CD4-positive, alpha-beta T cell (primary cell): ENCODE measurements around the gene TAF3. TPM values are rescaled to one million over a fixed set of nuclear protein-coding genes. Genes with fewer than 3 reads are reported as not detected.

Source experiments
- ATAC-seq: fragments of 200-7000 bp; cut with Tn5 transposase; one replicate; pipeline ENCODE4 v1.10.0; 2022; ENCODE audit warnings: mild to moderate bottlenecking; ENCODE audit not compliant: poor library complexity
- CTCF ChIA-PET: fragments of 350-600 bp; sonication (Branson Sonifier 250); formaldehyde crosslinking; loops from one replicate; lab custom pipeline; 2021; ENCODE audit warnings: antibody characterized with exemption, inconsistent platforms; lab: Charles Lee
- POLR2A ChIA-PET: fragments of 350-600 bp; sonication (Branson Sonifier 250); formaldehyde crosslinking; loops from one replicate; lab custom pipeline; 2021; ENCODE audit warnings: antibody characterized with exemption, inconsistent platforms; lab: Charles Lee
- DNase-seq, 14 experiments: peaks; one replicate each; pipeline ENCODE4 v3.0.0-alpha.2; 2013 to 2020; ENCODE audit warnings: mixed read lengths in 2 of 14
- H3K27ac ChIP-seq, 2 donors: one replicate each; pipeline versions ENCODE4 v1.5.1 to v1.7.0; 2013; ENCODE audit warnings: low read length in 2 of 2, low read depth in 1 of 2, mild to moderate bottlenecking in 1 of 2
- H3K27me3 ChIP-seq, 2 experiments: 1 replicate in 1 of 2; 2 replicates in 1 of 2; pipeline versions ENCODE4 v1.6.1 to v1.7.0; 2013; ENCODE audit warnings: low read length in 2 of 2, control low read depth in 1 of 2, mild to moderate bottlenecking in 1 of 2, moderate library complexity in 1 of 2; ENCODE audit not compliant: insufficient read depth in 2 of 2, control insufficient read depth in 1 of 2
- H3K36me3 ChIP-seq: one replicate; pipeline ENCODE4 v1.6.1; 2013; ENCODE audit warnings: low read length, control low read depth; ENCODE audit not compliant: insufficient read depth
- H3K4me1 ChIP-seq: one replicate; pipeline ENCODE4 v1.6.1; 2013; ENCODE audit warnings: low read length, control low read depth; ENCODE audit not compliant: insufficient read depth
- H3K4me3 ChIP-seq: one replicate; pipeline ENCODE4 v1.5.1; 2013; ENCODE audit warnings: mild to moderate bottlenecking, low read length, moderate library complexity
- H3K9me3 ChIP-seq, 2 experiments: 1 replicate in 1 of 2; 2 replicates in 1 of 2; pipeline versions ENCODE4 v1.6.1 to v1.7.0; 2013; ENCODE audit warnings: low read length in 2 of 2, mild to moderate bottlenecking in 2 of 2, control low read depth in 1 of 2, moderate library complexity in 1 of 2; ENCODE audit not compliant: control insufficient read depth in 1 of 2, insufficient read depth in 1 of 2
- H3K27ac Mint-ChIP-seq: one replicate; pipeline ENCODE4 v1.8.0; 2020; ENCODE audit warnings: mixed read lengths
- H3K27me3 Mint-ChIP-seq: one replicate; pipeline ENCODE4 v1.8.0; 2021; ENCODE audit warnings: mixed read lengths
- H3K36me3 Mint-ChIP-seq: one replicate; pipeline ENCODE4 v1.8.0; 2021; ENCODE audit warnings: low read depth, mixed read lengths
- H3K4me1 Mint-ChIP-seq: one replicate; pipeline ENCODE4 v1.8.0; 2021; ENCODE audit warnings: low read depth, mixed read lengths
- H3K4me3 Mint-ChIP-seq: one replicate; pipeline ENCODE4 v1.8.0; 2020; ENCODE audit warnings: mild to moderate bottlenecking, mixed read lengths
- H3K9me3 Mint-ChIP-seq: one replicate; pipeline ENCODE4 v1.8.0; 2020; ENCODE audit warnings: mixed read lengths
- CTCF ChIP-seq: fragments of 200-600 bp; IDR thresholded peaks from one replicate; pipeline ENCODE4 v1.8.0; 2022; ENCODE audit warnings: antibody characterized with exemption, mild to moderate bottlenecking
- intact Hi-C, 2 experiments: fragments of 100-400 bp; cut with DNase I in 1 of 2; cut with micrococcal nuclease in 1 of 2; formaldehyde crosslinking; loops; one replicate each; pipeline versions ENCODE4 v1.15.1 to v1.9.0; 2023 to 2025; cut with DNase I, micrococcal nuclease
- total RNA-seq, 174 experiments: library from RNA in 2 of 174; stranded (reverse) in 2 of 174; gene quantifications; one replicate each; pipeline ENCODE4 v1.2.3 and lab custom pipeline; 2021 to 2026

The TAF3 gene
- total RNA-seq, 2 experiments from 2014 or later, result 12.6 to 12.8 TPM

GRCh38 chr10:8064436-8064835 is 246.1 kb downstream of the TAF3 start:
- H3K4me3 Mint-ChIP-seq, result no peak overlapping the region
- POLR2A ChIA-PET, result interaction anchor here (2.1 kb wide), 1 partner anchor 11 kb away, joined by 7 read pairs; the partner anchor contains the start of gene GATA3
- CTCF ChIA-PET, result interaction anchor here (0.6 kb wide), 1 partner anchor 1889 kb away, joined by 3 read pairs; no protein-coding TSS in a partner anchor

GRCh38 chr10:8065651-8066050 is 247.3 kb downstream of the TAF3 start:
- peaks cover 96% of the 10 kb centered on the region for H3K36me3 Mint-ChIP-seq
- H3K27me3 Mint-ChIP-seq, result no peaks in the 10 kb centered on the region
- ChIA-PET CTCF (no interaction called here), POLR2A (no interaction called here)
- intact Hi-C loops, result no loop called here
- H3K9me3 ChIP-seq, result no peaks in the 10 kb centered on the region
- H3K27ac ChIP-seq, result no peak overlapping the region
- peaks cover 91% of the 10 kb centered on the region for H3K4me1 Mint-ChIP-seq
- peaks cover 80% of the 10 kb centered on the region for H3K36me3 ChIP-seq
- H3K27me3 ChIP-seq, result no peaks in the 10 kb centered on the region
- DNase-seq (no peak), ATAC-seq (no peak)
- no peaks in the 10 kb centered on the region for H3K9me3 Mint-ChIP-seq
- peaks cover 64% of the 10 kb centered on the region for H3K4me1 ChIP-seq
- H3K27ac Mint-ChIP-seq, result peak overlapping the region; percentile 76
- peak overlapping the region; percentile 67 for H3K4me3 Mint-ChIP-seq
- no peak overlapping the region for H3K4me3 ChIP-seq
- no peak for TF ChIP-seq CTCF

More at GRCh38 chr10:8064436-8064835, 246.1 kb downstream of the TAF3 start:
- H3K36me3 Mint-ChIP-seq, result peaks cover 95% of the 10 kb centered on the region
- intact Hi-C loops, result loop anchor here in 1 of 2 experiments (5.0 kb wide), 1 partner anchor 73 kb away; no protein-coding TSS in a partner anchor
- no peak for ATAC-seq
- no peak overlapping the region for H3K27ac ChIP-seq
- no peak for DNase-seq
- no peaks in the 10 kb centered on the region for H3K27me3 ChIP-seq
- H3K4me3 ChIP-seq, result no peak overlapping the region
- H3K27ac Mint-ChIP-seq, result peak overlapping the region; percentile 97
- TF ChIP-seq CTCF, result no peak
- no peaks in the 10 kb centered on the region for H3K9me3 ChIP-seq
- peaks cover 70% of the 10 kb centered on the region for H3K4me1 ChIP-seq
- peaks cover 94% of the 10 kb centered on the region for H3K4me1 Mint-ChIP-seq
- H3K27me3 Mint-ChIP-seq, result no peaks in the 10 kb centered on the region
- peaks cover 68% of the 10 kb centered on the region for H3K36me3 ChIP-seq
- no peaks in the 10 kb centered on the region for H3K9me3 Mint-ChIP-seq

- Mint-ChIP-seq H3K9me3 (no peaks in the 10 kb centered on the region), H3K4me3 (peak overlapping the region; percentile 67), H3K27ac (peak overlapping the region; percentile 76), H3K36me3 (peaks cover 98% of the 10 kb centered on the region), H3K27me3 (no peaks in the 10 kb centered on the region), H3K4me1 (peaks cover 91% of the 10 kb centered on the region)
- no peaks in the 10 kb centered on the region for H3K27me3 ChIP-seq
- CTCF ChIA-PET, result interaction anchor here (1.0 kb wide), 1 partner anchor 9 kb away, joined by 3 read pairs; no protein-coding TSS in a partner anchor
- no peak for DNase-seq
- TF ChIP-seq CTCF, result no peak
- ATAC-seq, result no peak
- peaks cover 59% of the 10 kb centered on the region for H3K4me1 ChIP-seq
- intact Hi-C loops, result no loop called here
- H3K27ac ChIP-seq, result no peak overlapping the region
- no peak overlapping the region for H3K4me3 ChIP-seq
- POLR2A ChIA-PET, result no interaction called here
- H3K9me3 ChIP-seq, result no peaks in the 10 kb centered on the region
- peaks cover 85% of the 10 kb centered on the region for H3K36me3 ChIP-seq
Measured at GRCh38 chr10:8066124-8066523, 247.8 kb downstream of the TAF3 start.

Other genes with a start within 250 kb of the TAF3 start
- not detected for gene ITIH5, start 151.5 kb upstream of the TAF3 start, total RNA-seq
- not detected for gene ITIH2, start 115.2 kb upstream of the TAF3 start, total RNA-seq
- gene KIN, start 30.5 kb upstream of the TAF3 start, total RNA-seq, result 1 to 10 TPM; 6.5 to 8.6 TPM
- 100 to 1,000 TPM; 111 TPM for gene ATP5F1C, start 30.3 kb upstream of the TAF3 start, total RNA-seq
- 100 to 1,000 TPM; 128 to 141 TPM for gene GATA3, start 236.2 kb downstream of the TAF3 start, total RNA-seq